HepG2 (cell line): ENCODE results near the gene HARBI1. TPM values are rescaled to one million over a fixed set of nuclear protein-coding genes. Genes with fewer than 3 reads are reported as not detected.

Experiments used
- NCOA5 ChIP-seq: sonication (generic); formaldehyde crosslinking; IDR thresholded peaks from 2 replicates; pipeline ENCODE4 v1.4.0; 2020; ENCODE audit warnings: missing genetic modification reagents
- NR1H2 ChIP-seq: sonication (generic); formaldehyde crosslinking; IDR thresholded peaks from 2 replicates; pipeline ENCODE4 v1.8.1; 2022; ENCODE audit warnings: low read depth, missing genetic modification reagents, borderline replicate concordance
- PAF1 ChIP-seq: IDR thresholded peaks from 2 replicates; pipeline ENCODE4 v1.6.1; 2016; ENCODE audit warnings: missing genetic modification reagents, missing compliant biosample characterization
- RXRA ChIP-seq: sonication (generic); formaldehyde crosslinking; IDR thresholded peaks from 2 replicates; pipeline ENCODE4 v1.5.1; 2020; ENCODE audit warnings: missing genetic modification reagents
- SAFB2 ChIP-seq: sonication (generic); formaldehyde crosslinking; IDR thresholded peaks from 2 replicates; pipeline ENCODE4 v1.5.1; 2020; ENCODE audit warnings: missing genetic modification reagents, low read depth, mild to moderate bottlenecking, borderline replicate concordance
- SP1 ChIP-seq, 2 experiments: fragments of 450-650 bp in 1 of 2; sonication (generic) in 1 of 2; formaldehyde crosslinking in 1 of 2; IDR thresholded peaks; 2 replicates each; pipeline versions ENCODE4 v1.4.0 to v1.6.1; 2016 to 2020; ENCODE audit warnings: missing genetic modification reagents in 1 of 2
- SRF ChIP-seq: IDR thresholded peaks from 2 replicates; pipeline ENCODE4 v1.6.1; 2011; ENCODE audit warnings: mild to moderate bottlenecking, low read depth, low read length, moderate library complexity
- SRSF1 ChIP-seq: fragments of 200-400 bp; formaldehyde crosslinking; optimal IDR thresholded peaks from 2 replicates; pipeline ENCODE3; 2017; ENCODE audit warnings: mild to moderate bottlenecking, low read depth, low read length, moderate library complexity
- ZNF230 ChIP-seq: sonication (generic); formaldehyde crosslinking; IDR thresholded peaks from 2 replicates; pipeline ENCODE4 v1.4.0; 2020; ENCODE audit warnings: mild to moderate bottlenecking, missing genetic modification reagents
- ZNF367 ChIP-seq: sonication (generic); formaldehyde crosslinking; IDR thresholded peaks from 2 replicates; pipeline ENCODE4 v1.4.0; 2020; ENCODE audit warnings: missing genetic modification reagents, borderline replicate concordance
- ZNF530 ChIP-seq: sonication (generic); formaldehyde crosslinking; IDR thresholded peaks from 2 replicates; pipeline ENCODE4 v1.5.0; 2020; ENCODE audit warnings: low read depth, mild to moderate bottlenecking, missing genetic modification reagents
- polyA plus RNA-seq, 8 experiments: library from polyadenylated mRNA; depleted of rRNA in 3 of 8; stranded (reverse) in 7 of 8; unstranded in 1 of 8; fragments of >200 nt; fragmentation: Illumina TruSeq in 4 of 8; extraction: Trizol in 4 of 8; gene quantifications; 2 replicates each; pipeline versions ENCODE4 v1.2.1 to v1.2.3, GENCODE V29; 2011 to 2016; ENCODE audit warnings: low read depth in 4 of 8, missing spikeins in 1 of 8, mixed read lengths in 1 of 8; ENCODE audit not compliant: insufficient read depth in 1 of 8
- total RNA-seq, 5 experiments: library from RNA; depleted of rRNA; stranded (reverse); fragments of >200 nt; fragmentation: Illumina TruSeq; extraction: Trizol; gene quantifications; 2 replicates each; pipeline ENCODE4 v1.2.3, GENCODE V29; 2016; ENCODE audit warnings: low read depth in 1 of 5
- TF ChIP-seq, protein P1 (sequence below): sonication (generic); formaldehyde crosslinking; IDR thresholded peaks from 2 replicates; pipeline ENCODE4 v1.5.0; 2020; ENCODE audit warnings: mild to moderate bottlenecking, missing genetic modification reagents, borderline replicate concordance
- TF ChIP-seq, protein P2 (sequence below): sonication (generic); formaldehyde crosslinking; IDR thresholded peaks from 2 replicates; pipeline ENCODE4 v1.4.0; 2020; ENCODE audit warnings: missing genetic modification reagents
- TF ChIP-seq, protein P3 (sequence below), 2 experiments: IDR thresholded peaks; 2 replicates each; pipeline ENCODE4 v1.6.1; 2011 to 2012; ENCODE audit warnings: low read length in 2 of 2, borderline replicate concordance in 1 of 2, low read depth in 1 of 2, mild to moderate bottlenecking in 1 of 2, moderate library complexity in 1 of 2

HARBI1 gene
- total and polyA plus RNA-seq, 2 of the 13 experiments (the other 11 are each of a cell fraction or from before 2014, with no cell fraction given): 2.5 to 4.8 TPM

DNA sequence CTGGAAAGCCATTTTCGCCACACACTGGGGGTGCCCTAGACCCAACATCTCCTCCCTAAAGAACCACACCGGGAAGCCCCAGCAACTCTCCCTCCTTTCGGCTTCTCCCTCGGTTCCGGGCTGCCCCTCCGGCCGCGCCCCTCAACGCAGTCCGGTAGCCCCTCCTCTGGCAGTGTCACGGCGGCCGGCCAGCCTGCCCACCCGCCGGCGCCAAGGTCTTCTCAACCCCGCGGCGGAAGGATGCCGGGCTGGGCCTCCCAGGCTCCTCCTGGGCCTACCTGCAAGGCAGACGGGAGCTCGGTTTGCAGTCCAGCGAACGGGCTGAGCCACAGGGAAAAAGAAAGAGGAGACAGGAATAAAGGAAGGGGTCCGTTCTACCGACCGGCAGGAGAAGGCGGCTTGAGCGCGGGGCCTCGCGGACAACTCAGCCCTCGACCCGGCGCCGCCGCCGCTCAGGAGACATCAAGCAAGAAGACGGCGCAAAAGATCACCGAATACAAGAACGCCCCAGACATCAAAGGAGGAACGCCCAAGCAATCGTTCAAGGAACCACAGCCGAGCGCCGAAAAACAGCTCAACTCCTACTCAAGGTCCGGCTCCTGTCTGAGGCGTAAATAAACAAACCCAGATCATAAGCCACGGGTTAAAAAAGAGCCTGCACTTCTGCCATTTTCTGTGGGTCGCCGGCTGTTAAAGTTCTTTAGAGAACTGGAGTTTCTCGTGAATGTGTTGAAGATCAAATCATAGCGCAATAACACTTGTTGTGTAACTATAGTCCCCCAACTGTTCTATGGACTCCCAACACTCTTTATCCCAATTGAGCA lies 23.3 kb downstream of the HARBI1 start, which contains the start of gene AMBRA1 (continued):
- TF ChIP-seq, protein P1, sequence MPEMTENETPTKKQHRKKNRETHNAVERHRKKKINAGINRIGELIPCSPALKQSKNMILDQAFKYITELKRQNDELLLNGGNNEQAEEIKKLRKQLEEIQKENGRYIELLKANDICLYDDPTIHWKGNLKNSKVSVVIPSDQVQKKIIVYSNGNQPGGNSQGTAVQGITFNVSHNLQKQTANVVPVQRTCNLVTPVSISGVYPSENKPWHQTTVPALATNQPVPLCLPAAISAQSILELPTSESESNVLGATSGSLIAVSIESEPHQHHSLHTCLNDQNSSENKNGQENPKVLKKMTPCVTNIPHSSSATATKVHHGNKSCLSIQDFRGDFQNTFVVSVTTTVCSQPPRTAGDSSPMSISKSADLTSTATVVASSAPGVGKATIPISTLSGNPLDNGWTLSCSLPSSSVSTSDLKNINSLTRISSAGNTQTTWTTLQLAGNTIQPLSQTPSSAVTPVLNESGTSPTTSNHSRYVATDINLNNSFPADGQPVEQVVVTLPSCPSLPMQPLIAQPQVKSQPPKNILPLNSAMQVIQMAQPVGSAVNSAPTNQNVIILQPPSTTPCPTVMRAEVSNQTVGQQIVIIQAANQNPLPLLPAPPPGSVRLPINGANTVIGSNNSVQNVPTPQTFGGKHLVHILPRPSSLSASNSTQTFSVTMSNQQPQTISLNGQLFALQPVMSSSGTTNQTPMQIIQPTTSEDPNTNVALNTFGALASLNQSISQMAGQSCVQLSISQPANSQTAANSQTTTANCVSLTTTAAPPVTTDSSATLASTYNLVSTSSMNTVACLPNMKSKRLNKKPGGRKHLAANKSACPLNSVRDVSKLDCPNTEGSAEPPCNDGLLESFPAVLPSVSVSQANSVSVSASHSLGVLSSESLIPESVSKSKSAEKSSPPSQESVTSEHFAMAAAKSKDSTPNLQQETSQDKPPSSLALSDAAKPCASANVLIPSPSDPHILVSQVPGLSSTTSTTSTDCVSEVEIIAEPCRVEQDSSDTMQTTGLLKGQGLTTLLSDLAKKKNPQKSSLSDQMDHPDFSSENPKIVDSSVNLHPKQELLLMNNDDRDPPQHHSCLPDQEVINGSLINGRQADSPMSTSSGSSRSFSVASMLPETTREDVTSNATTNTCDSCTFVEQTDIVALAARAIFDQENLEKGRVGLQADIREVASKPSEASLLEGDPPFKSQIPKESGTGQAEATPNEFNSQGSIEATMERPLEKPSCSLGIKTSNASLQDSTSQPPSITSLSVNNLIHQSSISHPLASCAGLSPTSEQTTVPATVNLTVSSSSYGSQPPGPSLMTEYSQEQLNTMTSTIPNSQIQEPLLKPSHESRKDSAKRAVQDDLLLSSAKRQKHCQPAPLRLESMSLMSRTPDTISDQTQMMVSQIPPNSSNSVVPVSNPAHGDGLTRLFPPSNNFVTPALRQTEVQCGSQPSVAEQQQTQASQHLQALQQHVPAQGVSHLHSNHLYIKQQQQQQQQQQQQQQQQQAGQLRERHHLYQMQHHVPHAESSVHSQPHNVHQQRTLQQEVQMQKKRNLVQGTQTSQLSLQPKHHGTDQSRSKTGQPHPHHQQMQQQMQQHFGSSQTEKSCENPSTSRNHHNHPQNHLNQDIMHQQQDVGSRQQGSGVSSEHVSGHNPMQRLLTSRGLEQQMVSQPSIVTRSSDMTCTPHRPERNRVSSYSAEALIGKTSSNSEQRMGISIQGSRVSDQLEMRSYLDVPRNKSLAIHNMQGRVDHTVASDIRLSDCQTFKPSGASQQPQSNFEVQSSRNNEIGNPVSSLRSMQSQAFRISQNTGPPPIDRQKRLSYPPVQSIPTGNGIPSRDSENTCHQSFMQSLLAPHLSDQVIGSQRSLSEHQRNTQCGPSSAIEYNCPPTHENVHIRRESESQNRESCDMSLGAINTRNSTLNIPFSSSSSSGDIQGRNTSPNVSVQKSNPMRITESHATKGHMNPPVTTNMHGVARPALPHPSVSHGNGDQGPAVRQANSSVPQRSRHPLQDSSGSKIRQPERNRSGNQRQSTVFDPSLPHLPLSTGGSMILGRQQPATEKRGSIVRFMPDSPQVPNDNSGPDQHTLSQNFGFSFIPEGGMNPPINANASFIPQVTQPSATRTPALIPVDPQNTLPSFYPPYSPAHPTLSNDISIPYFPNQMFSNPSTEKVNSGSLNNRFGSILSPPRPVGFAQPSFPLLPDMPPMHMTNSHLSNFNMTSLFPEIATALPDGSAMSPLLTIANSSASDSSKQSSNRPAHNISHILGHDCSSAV (CRISPR knock-in tag): peak; percentile 80; the same call in 1 of the 2 replicates
- TF ChIP-seq SRF (peak; percentile 98), ZNF367 (CRISPR knock-in tag) (no peak), PAF1 (no peak), ZNF530 (CRISPR knock-in tag) (no peak), SAFB2 (no peak), SP1 (IDR thresholded peaks at IDR 0.05) (no peak), SP1 (CRISPR knock-in tag; IDR thresholded peaks at IDR 0.05) (peak; percentile 47; the same call in 1 of the 2 replicates), RXRA (CRISPR knock-in tag) (peak; percentile 70), SRSF1 (no peak), NR1H2 (CRISPR knock-in tag) (no peak), NCOA5 (CRISPR knock-in tag) (no peak), ZNF230 (CRISPR knock-in tag) (peak; percentile 31; the same call in 1 of the 2 replicates)
- TF ChIP-seq, protein P2, sequence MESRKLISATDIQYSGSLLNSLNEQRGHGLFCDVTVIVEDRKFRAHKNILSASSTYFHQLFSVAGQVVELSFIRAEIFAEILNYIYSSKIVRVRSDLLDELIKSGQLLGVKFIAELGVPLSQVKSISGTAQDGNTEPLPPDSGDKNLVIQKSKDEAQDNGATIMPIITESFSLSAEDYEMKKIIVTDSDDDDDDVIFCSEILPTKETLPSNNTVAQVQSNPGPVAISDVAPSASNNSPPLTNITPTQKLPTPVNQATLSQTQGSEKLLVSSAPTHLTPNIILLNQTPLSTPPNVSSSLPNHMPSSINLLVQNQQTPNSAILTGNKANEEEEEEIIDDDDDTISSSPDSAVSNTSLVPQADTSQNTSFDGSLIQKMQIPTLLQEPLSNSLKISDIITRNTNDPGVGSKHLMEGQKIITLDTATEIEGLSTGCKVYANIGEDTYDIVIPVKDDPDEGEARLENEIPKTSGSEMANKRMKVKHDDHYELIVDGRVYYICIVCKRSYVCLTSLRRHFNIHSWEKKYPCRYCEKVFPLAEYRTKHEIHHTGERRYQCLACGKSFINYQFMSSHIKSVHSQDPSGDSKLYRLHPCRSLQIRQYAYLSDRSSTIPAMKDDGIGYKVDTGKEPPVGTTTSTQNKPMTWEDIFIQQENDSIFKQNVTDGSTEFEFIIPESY: no peak
- TF ChIP-seq, protein P3, sequence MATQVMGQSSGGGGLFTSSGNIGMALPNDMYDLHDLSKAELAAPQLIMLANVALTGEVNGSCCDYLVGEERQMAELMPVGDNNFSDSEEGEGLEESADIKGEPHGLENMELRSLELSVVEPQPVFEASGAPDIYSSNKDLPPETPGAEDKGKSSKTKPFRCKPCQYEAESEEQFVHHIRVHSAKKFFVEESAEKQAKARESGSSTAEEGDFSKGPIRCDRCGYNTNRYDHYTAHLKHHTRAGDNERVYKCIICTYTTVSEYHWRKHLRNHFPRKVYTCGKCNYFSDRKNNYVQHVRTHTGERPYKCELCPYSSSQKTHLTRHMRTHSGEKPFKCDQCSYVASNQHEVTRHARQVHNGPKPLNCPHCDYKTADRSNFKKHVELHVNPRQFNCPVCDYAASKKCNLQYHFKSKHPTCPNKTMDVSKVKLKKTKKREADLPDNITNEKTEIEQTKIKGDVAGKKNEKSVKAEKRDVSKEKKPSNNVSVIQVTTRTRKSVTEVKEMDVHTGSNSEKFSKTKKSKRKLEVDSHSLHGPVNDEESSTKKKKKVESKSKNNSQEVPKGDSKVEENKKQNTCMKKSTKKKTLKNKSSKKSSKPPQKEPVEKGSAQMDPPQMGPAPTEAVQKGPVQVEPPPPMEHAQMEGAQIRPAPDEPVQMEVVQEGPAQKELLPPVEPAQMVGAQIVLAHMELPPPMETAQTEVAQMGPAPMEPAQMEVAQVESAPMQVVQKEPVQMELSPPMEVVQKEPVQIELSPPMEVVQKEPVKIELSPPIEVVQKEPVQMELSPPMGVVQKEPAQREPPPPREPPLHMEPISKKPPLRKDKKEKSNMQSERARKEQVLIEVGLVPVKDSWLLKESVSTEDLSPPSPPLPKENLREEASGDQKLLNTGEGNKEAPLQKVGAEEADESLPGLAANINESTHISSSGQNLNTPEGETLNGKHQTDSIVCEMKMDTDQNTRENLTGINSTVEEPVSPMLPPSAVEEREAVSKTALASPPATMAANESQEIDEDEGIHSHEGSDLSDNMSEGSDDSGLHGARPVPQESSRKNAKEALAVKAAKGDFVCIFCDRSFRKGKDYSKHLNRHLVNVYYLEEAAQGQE (IDR thresholded peaks at IDR 0.05; ENCODE audit: borderline replicate concordance in 1 of 2, low read depth in 1 of 2, low read length in 2 of 2): peak in 1 of 2 experiments; percentile 46; a peak in 1 of 4 replicates
